IgD-negative memory B cell (primary cell): ENCODE measurements around the gene P3H2. TPM values are rescaled to one million over a fixed set of nuclear protein-coding genes. Genes with fewer than 3 reads are reported as not detected.
"Not testable (repeated sequence)": the region's sequence is repeated elsewhere in the genome, so short reads cannot be mapped to it uniquely, and the experiment has no call there.

Source experiments
- H3K27ac Mint-ChIP-seq, 3 donors: one replicate each; pipeline ENCODE4 v1.8.0; 2020 to 2022; ENCODE audit warnings: mild to moderate bottlenecking in 3 of 3, mixed read lengths in 3 of 3, moderate library complexity in 1 of 3
- H3K27me3 Mint-ChIP-seq: one replicate; pipeline ENCODE4 v1.8.0; 2021; ENCODE audit warnings: mixed read lengths
- H3K36me3 Mint-ChIP-seq: one replicate; pipeline ENCODE4 v1.8.0; 2020; ENCODE audit warnings: mild to moderate bottlenecking, mixed read lengths
- H3K4me1 Mint-ChIP-seq, 3 donors: one replicate each; pipeline ENCODE4 v1.8.0; 2020 to 2022; ENCODE audit warnings: mixed read lengths in 3 of 3, mild to moderate bottlenecking in 1 of 3
- H3K4me3 Mint-ChIP-seq, 4 donors: one replicate each; pipeline ENCODE4 v1.8.0; 2020 to 2022; ENCODE audit warnings: mild to moderate bottlenecking in 4 of 4, mixed read lengths in 4 of 4, moderate library complexity in 3 of 4
- H3K9me3 Mint-ChIP-seq, 3 donors: one replicate each; pipeline ENCODE4 v1.8.0; 2020 to 2021; ENCODE audit warnings: mixed read lengths in 3 of 3, mild to moderate bottlenecking in 1 of 3
- polyA plus RNA-seq: library from polyadenylated mRNA; unstranded; fragments of 300-500 nt; fragmentation: Illumina TruSeq; gene quantifications from one replicate; pipeline ENCODE4 v1.2.3, GENCODE V29; 2021

P3H2 gene
- polyA plus RNA-seq, 1 donor from 2014 or later, result not detected

- no peak overlapping the region for H3K4me3 Mint-ChIP-seq
- H3K27me3 Mint-ChIP-seq, result peaks cover 1% of the 10 kb centered on the region
- no peaks in the 10 kb centered on the region for H3K9me3 Mint-ChIP-seq
- no peaks in the 10 kb centered on the region for H3K4me1 Mint-ChIP-seq
- no peaks in the 10 kb centered on the region for H3K36me3 Mint-ChIP-seq
- no peak overlapping the region for H3K27ac Mint-ChIP-seq
Observed at GRCh38 chr3:190084983-190085382, 35.7 kb downstream of the P3H2 start.

DNA sequence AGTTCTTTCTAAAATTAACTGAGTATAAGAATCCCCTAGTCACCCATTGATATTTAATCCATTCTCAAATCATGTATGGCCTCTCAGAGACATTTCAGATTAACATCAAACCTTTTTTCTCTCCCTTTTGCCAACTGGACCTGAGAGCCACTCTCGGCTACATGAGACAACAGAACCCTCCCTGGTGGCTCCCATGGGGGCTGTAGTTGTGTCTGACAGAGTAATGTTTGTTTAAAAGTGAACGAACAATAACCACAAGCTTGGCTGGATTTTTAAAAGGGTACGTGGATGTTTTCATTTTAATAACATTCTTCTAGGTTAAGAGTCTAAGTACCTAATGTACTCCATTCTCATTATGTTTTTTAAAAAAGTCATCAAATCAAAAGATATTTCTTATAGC, 37.1 kb downstream of the P3H2 start:
- peaks cover 0 to 2% (median 0%) of the 10 kb centered on the region in 3 donors for H3K9me3 Mint-ChIP-seq
- H3K27ac Mint-ChIP-seq, result no peak overlapping the region
- H3K4me3 Mint-ChIP-seq, result no peak overlapping the region
- no peaks in the 10 kb centered on the region for H3K36me3 Mint-ChIP-seq
- H3K27me3 Mint-ChIP-seq, result peaks cover 1% of the 10 kb centered on the region
- no peaks in the 10 kb centered on the region for H3K4me1 Mint-ChIP-seq

GRCh38 chr3:190081389-190081788, 39.3 kb downstream of the P3H2 start:
- no peaks in the 10 kb centered on the region for H3K36me3 Mint-ChIP-seq
- no peaks in the 10 kb centered on the region for H3K27me3 Mint-ChIP-seq
- no peaks in the 10 kb centered on the region for H3K4me1 Mint-ChIP-seq
- H3K9me3 Mint-ChIP-seq, result peaks cover 0 to 2% (median 0%) of the 10 kb centered on the region in 3 donors
- H3K4me3 Mint-ChIP-seq, result no peak overlapping the region
- H3K27ac Mint-ChIP-seq, result no peak overlapping the region

- H3K4me3 Mint-ChIP-seq, H3K27me3 Mint-ChIP-seq, H3K36me3 Mint-ChIP-seq, H3K4me1 Mint-ChIP-seq, H3K27ac Mint-ChIP-seq, H3K9me3 Mint-ChIP-seq: not testable (repeated sequence)
Observed at GRCh38 chr3:190079173-190079572, 41.5 kb downstream of the P3H2 start.

DNA sequence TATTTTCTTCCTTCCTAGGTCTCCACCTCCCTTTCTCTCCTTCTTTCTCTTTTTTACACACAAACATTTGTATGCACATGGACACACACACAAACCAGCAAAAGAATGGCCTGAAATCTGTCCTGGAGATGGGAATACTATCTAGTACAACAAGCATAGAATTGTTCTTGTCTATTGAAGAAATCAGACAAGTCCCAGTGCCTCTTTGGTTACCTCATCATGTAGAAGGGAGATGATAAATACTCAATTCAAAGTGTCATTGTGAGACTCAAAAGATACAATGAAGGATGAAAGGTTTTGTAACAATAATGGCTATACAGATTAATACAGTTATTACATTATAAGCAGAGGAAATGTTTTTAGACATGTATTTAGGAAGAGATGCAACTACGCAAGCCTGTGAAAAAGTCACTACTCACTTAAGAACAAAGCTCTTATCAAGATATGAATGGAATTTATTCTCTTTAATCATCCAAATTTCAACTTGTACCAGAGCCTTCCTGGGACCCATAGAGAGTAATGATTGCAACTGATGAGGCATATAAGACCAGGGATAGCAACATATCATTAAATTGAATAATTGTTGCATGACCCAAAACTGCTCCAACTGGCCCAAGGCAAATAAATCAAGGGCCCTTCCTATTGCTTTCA, 43.2 kb downstream of the P3H2 start:
- no peaks in the 10 kb centered on the region for H3K4me1 Mint-ChIP-seq
- no peak overlapping the region for H3K27ac Mint-ChIP-seq
- H3K9me3 Mint-ChIP-seq, result peaks cover 0 to 2% (median 0%) of the 10 kb centered on the region in 3 donors
- no peaks in the 10 kb centered on the region for H3K36me3 Mint-ChIP-seq
- peaks cover 2% of the 10 kb centered on the region for H3K27me3 Mint-ChIP-seq
- no peak overlapping the region for H3K4me3 Mint-ChIP-seq

GRCh38 chr3:190076601-190077394, 43.9 kb downstream of the P3H2 start:
- H3K4me3 Mint-ChIP-seq, result no peak overlapping the region
- no peak overlapping the region for H3K27ac Mint-ChIP-seq
- peaks cover 0 to 2% (median 0%) of the 10 kb centered on the region in 3 donors for H3K9me3 Mint-ChIP-seq

GRCh38 chr3:190076136-190076535, 44.6 kb downstream of the P3H2 start:
- Mint-ChIP-seq H3K27ac (no peak overlapping the region), H3K27me3 (peaks cover 2% of the 10 kb centered on the region), H3K36me3 (no peaks in the 10 kb centered on the region), H3K4me1 (no peaks in the 10 kb centered on the region), H3K9me3 (peaks cover 0 to 2% (median 0%) of the 10 kb centered on the region in 3 donors), H3K4me3 (no peak overlapping the region)

More at GRCh38 chr3:190076601-190077394, 43.9 kb downstream of the P3H2 start:
- peaks cover 2% of the 10 kb centered on the region for H3K27me3 Mint-ChIP-seq
- H3K4me1 Mint-ChIP-seq, result no peaks in the 10 kb centered on the region
- no peaks in the 10 kb centered on the region for H3K36me3 Mint-ChIP-seq

GRCh38 chr3:190074817-190075216, 45.9 kb downstream of the P3H2 start:
- H3K36me3 Mint-ChIP-seq, result no peaks in the 10 kb centered on the region
- no peak overlapping the region for H3K4me3 Mint-ChIP-seq
- H3K4me1 Mint-ChIP-seq, result no peaks in the 10 kb centered on the region
- peak overlapping the region in 1 of 3 donors; percentile 74 for H3K27ac Mint-ChIP-seq
- H3K27me3 Mint-ChIP-seq, result peaks cover 2% of the 10 kb centered on the region
- peaks cover 0 to 2% (median 0%) of the 10 kb centered on the region in 3 donors for H3K9me3 Mint-ChIP-seq

DNA sequence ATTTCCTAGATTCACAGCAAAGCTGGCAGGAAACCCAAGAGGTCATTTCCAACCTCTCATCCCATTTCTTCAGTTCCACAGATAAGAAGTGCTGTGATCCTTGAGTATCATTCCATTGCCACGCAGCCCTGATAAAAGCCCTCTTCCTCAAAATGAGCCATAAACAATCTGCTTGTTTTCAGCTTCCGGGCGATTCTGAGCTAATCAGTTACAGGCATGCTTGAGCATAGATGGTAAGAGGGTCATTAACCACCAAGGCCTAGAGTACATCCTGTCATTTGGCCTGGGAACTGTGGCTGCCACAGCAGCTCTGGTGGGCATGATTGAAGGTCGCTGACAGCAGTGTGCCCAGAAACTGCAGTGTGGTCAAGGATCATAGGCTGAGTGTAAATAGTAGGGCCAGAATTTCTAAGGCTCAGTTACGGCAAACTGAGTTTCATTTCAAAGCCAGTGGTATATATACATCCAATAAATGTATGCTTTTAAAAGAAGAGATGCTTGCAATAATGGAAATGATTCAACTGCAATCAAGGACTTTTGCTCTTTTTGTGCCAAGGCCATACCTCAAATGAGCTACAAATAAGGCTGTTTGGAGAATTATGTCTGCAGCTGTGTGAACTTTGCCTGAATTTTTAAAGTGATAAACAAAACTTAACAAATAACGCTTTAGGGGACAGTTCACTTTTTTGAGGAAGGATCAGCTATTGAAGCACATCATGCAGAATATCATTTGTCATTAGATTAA, 47.3 kb downstream of the P3H2 start:
- Mint-ChIP-seq H3K9me3 (peaks cover 0 to 2% (median 0%) of the 10 kb centered on the region in 3 donors), H3K4me3 (no peak overlapping the region), H3K36me3 (no peaks in the 10 kb centered on the region), H3K27ac (no peak overlapping the region), H3K4me1 (no peaks in the 10 kb centered on the region), H3K27me3 (peaks cover 4% of the 10 kb centered on the region)

DNA sequence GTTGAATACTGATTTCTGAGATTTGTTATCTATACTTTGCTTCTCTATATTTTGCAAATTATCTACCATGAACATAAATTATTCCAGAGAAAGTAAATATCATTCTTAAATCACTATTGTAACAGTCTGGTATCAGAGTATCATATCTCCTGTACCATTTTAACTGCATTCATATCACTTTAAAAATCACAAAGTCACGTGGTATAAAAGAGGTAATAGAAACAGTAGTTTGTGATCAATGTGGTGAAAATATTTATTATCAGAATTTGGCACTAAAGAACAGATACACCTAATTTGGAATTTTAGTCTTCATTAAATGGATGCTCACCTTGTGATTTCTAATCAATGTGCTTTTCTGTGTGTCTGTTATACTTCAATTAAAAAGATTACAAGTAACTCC, 47.8 kb downstream of the P3H2 start:
- Mint-ChIP-seq H3K4me3 (no peak overlapping the region), H3K4me1 (no peaks in the 10 kb centered on the region), H3K27me3 (peaks cover 4% of the 10 kb centered on the region), H3K36me3 (no peaks in the 10 kb centered on the region), H3K9me3 (peaks cover 0 to 2% (median 0%) of the 10 kb centered on the region in 3 donors), H3K27ac (no peak overlapping the region)

GRCh38 chr3:190071921-190072320, 48.8 kb downstream of the P3H2 start:
- H3K27ac Mint-ChIP-seq, H3K36me3 Mint-ChIP-seq, H3K4me3 Mint-ChIP-seq, H3K4me1 Mint-ChIP-seq, H3K27me3 Mint-ChIP-seq, H3K9me3 Mint-ChIP-seq: not testable (repeated sequence)

DNA sequence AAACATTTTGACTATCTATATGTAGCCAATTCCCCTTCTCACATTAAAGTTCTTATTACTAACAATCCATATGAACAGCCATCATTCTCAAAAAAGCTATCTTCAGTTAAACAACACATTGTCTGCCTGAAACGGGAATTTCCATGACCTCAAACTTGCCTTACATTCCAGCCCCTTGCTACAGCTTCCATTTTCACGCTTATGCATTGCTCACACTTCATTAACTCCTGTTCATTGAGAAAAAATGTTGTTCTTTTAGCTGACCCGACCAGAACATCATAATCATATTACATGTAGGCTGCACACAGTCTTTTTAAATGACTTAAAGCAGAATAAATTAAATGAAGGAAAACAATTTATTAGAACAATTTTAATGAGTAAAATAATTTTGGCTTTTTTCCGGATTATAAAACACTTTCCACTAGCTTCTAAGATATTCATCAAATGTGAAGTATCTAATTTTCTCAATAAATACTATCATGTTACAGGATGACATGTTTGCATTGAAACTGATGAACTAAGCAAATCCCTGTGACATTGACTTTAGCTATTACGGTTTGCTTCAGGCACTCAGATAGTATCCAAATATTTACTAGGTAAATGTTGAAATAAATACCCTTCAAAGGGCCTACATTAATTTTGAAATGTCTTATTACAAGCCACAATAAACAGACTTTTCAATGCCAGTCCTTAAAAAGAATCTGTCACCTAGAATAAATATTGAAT, 49.9 kb downstream of the P3H2 start:
- Mint-ChIP-seq H3K36me3 (no peaks in the 10 kb centered on the region), H3K27me3 (peaks cover 4% of the 10 kb centered on the region), H3K9me3 (peaks cover 0 to 6% (median 0%) of the 10 kb centered on the region in 3 donors), H3K4me1 (no peaks in the 10 kb centered on the region), H3K4me3 (no peak overlapping the region), H3K27ac (no peak overlapping the region)

DNA sequence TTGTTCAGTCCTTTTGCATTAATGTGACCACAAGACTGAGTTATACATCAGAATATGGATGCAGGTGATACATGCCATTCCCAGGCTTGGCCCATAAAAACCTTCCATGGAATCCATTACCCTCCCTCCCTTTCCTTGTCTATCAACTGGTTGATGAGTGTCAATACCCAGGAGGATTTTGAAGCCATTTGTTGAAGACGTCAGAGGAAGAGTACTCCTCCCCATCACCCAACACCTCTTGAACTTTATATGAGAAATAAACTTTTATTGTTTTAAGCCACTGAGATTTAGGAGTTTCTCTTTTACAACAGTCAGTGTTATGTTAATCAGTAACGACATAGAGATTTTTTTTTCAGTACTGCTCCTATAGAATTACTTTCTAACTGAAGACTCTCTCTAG, 55.5 kb downstream of the P3H2 start:
- Mint-ChIP-seq H3K4me1 (no peaks in the 10 kb centered on the region), H3K27me3 (peaks cover 2% of the 10 kb centered on the region), H3K4me3 (no peak overlapping the region), H3K27ac (no peak overlapping the region), H3K9me3 (peaks cover 0 to 8% (median 2%) of the 10 kb centered on the region in 3 donors), H3K36me3 (no peaks in the 10 kb centered on the region)

DNA sequence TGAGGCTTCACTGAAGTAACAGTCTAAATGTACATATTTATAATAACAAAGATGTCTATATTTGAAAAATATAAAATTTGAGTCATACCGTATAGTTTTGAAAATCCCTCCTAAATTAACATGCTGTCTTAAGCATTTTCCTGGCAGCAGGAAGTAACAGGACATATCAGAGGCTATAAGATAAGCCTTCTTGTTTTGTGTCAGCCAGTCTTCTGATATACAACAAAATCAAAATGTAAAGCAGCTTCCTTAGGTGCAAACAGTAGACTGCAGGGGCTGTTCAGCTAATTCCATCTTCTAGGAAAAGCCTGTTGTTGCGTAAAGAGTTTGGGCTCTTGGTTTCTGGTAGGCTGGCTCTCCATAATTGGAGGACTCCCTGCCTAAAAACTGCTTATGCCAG, 56.0 kb downstream of the P3H2 start:
- Mint-ChIP-seq H3K27me3 (peaks cover 2% of the 10 kb centered on the region), H3K4me1 (no peaks in the 10 kb centered on the region), H3K27ac (no peak overlapping the region), H3K36me3 (no peaks in the 10 kb centered on the region), H3K4me3 (no peak overlapping the region), H3K9me3 (peaks cover 0 to 8% (median 2%) of the 10 kb centered on the region in 3 donors)

- no peaks in the 10 kb centered on the region for H3K4me1 Mint-ChIP-seq
- H3K4me3 Mint-ChIP-seq, result no peak overlapping the region
- H3K9me3 Mint-ChIP-seq, result peaks cover 0 to 5% (median 2%) of the 10 kb centered on the region in 3 donors
Observed at GRCh38 chr3:190064112-190064511, 56.6 kb downstream of the P3H2 start.

More at GRCh38 chr3:190064112-190064511, 56.6 kb downstream of the P3H2 start:
- H3K27ac Mint-ChIP-seq, result no peak overlapping the region
- H3K36me3 Mint-ChIP-seq, result no peaks in the 10 kb centered on the region
- peaks cover 4% of the 10 kb centered on the region for H3K27me3 Mint-ChIP-seq
